Calu3 (cell line): Measurements from ENCODE around the gene RAB11B. TPM values are rescaled to one million over a fixed set of nuclear protein-coding genes. Genes with fewer than 3 reads are reported as not detected.

Source experiments
- BruUV-seq: library from RNA; stranded (reverse); fragments of 400-500 nt; replicated peaks from 2 replicates; lab custom pipeline; 2021; lab: Mats Ljungman, UMichigan
- CTCF ChIA-PET: fragments of 300-600 bp; sonication (Branson Sonifier 250); formaldehyde crosslinking; loops from one replicate; lab custom pipeline; 2022; ENCODE audit warnings: antibody characterized with exemption; lab: Charles Lee
- DNase-seq: peaks from one replicate; pipeline ENCODE4 v3.0.0; 2022
- H3K27ac Mint-ChIP-seq: one replicate; pipeline ENCODE4 v1.8.0; 2022; ENCODE audit warnings: mixed read lengths; ENCODE audit not compliant: unreplicated experiment
- H3K27me3 Mint-ChIP-seq: one replicate; pipeline ENCODE4 v1.8.0; 2022; ENCODE audit warnings: mixed read lengths; ENCODE audit not compliant: unreplicated experiment
- H3K36me3 Mint-ChIP-seq: one replicate; pipeline ENCODE4 v1.8.0; 2022; ENCODE audit warnings: mild to moderate bottlenecking, moderate library complexity, mixed read lengths; ENCODE audit not compliant: insufficient read depth, unreplicated experiment
- H3K4me1 Mint-ChIP-seq: one replicate; pipeline ENCODE4 v1.8.0; 2022; ENCODE audit warnings: mild to moderate bottlenecking, low read depth, mixed read lengths; ENCODE audit not compliant: unreplicated experiment
- H3K4me3 Mint-ChIP-seq: one replicate; pipeline ENCODE4 v1.8.0; 2022; ENCODE audit warnings: mild to moderate bottlenecking, low read depth, moderate library complexity, mixed read lengths; ENCODE audit not compliant: unreplicated experiment
- H3K9me3 Mint-ChIP-seq: one replicate; pipeline ENCODE4 v1.8.0; 2022; ENCODE audit warnings: low read depth, mixed read lengths; ENCODE audit not compliant: unreplicated experiment
- intact Hi-C: fragments of 100-400 bp; cut with micrococcal nuclease; formaldehyde crosslinking; loops from one replicate; pipeline ENCODE4 v1.10.0; 2022; ENCODE audit not compliant: unreplicated experiment
- total RNA-seq: library from RNA; stranded (reverse); gene quantifications from 2 replicates; pipeline ENCODE4 v1.2.3, GENCODE V29; 2022
- TF ChIP-seq, protein P1 (sequence below): fragments of 200-600 bp; IDR thresholded peaks from one replicate; pipeline ENCODE4 v1.8.0; 2022; ENCODE audit warnings: antibody characterized with exemption; ENCODE audit not compliant: unreplicated experiment

The RAB11B gene
- total RNA-seq, 1 experiment from 2014 or later = 57.5 TPM

- CTCF ChIA-PET = no interaction called here
- no TSS peak for BruUV-seq
- Mint-ChIP-seq H3K4me1 (peaks cover 7% of the 10 kb centered on the region), H3K4me3 (no peak overlapping the region), H3K9me3 (no peaks in the 10 kb centered on the region), H3K27me3 (no peaks in the 10 kb centered on the region), H3K36me3 (peaks cover 9% of the 10 kb centered on the region), H3K27ac (no peak overlapping the region)
- intact Hi-C loops = loop anchor here (2.0 kb wide), 1 partner anchor 41 kb away; no protein-coding TSS in a partner anchor
- DNase-seq = no peak
- TF ChIP-seq, protein P1, sequence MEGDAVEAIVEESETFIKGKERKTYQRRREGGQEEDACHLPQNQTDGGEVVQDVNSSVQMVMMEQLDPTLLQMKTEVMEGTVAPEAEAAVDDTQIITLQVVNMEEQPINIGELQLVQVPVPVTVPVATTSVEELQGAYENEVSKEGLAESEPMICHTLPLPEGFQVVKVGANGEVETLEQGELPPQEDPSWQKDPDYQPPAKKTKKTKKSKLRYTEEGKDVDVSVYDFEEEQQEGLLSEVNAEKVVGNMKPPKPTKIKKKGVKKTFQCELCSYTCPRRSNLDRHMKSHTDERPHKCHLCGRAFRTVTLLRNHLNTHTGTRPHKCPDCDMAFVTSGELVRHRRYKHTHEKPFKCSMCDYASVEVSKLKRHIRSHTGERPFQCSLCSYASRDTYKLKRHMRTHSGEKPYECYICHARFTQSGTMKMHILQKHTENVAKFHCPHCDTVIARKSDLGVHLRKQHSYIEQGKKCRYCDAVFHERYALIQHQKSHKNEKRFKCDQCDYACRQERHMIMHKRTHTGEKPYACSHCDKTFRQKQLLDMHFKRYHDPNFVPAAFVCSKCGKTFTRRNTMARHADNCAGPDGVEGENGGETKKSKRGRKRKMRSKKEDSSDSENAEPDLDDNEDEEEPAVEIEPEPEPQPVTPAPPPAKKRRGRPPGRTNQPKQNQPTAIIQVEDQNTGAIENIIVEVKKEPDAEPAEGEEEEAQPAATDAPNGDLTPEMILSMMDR = no peak
Observed at GRCh38 chr19:8395621-8396082, 5.5 kb downstream of the RAB11B start.

DNA sequence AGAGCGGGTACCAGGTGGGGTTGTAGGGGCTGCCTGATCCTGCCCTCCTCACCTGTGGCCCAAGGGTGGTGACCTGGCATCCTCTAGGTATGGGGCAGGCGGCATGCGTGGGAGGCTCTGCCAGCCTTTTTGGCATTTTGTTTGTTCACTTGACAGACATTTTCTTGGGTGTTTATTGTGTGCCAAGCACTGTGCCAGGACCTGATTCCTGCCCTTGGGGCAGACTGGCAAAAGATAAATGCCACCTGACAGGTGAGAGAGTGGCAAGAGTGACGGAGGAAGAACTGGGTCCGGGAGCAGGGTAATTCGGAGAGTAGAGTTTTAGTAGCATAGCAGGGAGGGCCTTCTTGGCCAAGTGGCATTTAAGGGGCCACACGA, 6.0 kb downstream of the RAB11B start:
- CTCF ChIA-PET = no interaction called here
- peaks cover 7% of the 10 kb centered on the region for H3K4me1 Mint-ChIP-seq
- BruUV-seq = no TSS peak
- H3K4me3 Mint-ChIP-seq = no peak overlapping the region
- H3K9me3 Mint-ChIP-seq = no peaks in the 10 kb centered on the region
- no peaks in the 10 kb centered on the region for H3K27me3 Mint-ChIP-seq
- H3K36me3 Mint-ChIP-seq = peaks cover 6% of the 10 kb centered on the region
- DNase-seq = no peak
- TF ChIP-seq, protein P1 = no peak
- H3K27ac Mint-ChIP-seq = no peak overlapping the region
- intact Hi-C loops = loop anchor here (2.0 kb wide), 1 partner anchor 41 kb away; no protein-coding TSS in a partner anchor

DNA sequence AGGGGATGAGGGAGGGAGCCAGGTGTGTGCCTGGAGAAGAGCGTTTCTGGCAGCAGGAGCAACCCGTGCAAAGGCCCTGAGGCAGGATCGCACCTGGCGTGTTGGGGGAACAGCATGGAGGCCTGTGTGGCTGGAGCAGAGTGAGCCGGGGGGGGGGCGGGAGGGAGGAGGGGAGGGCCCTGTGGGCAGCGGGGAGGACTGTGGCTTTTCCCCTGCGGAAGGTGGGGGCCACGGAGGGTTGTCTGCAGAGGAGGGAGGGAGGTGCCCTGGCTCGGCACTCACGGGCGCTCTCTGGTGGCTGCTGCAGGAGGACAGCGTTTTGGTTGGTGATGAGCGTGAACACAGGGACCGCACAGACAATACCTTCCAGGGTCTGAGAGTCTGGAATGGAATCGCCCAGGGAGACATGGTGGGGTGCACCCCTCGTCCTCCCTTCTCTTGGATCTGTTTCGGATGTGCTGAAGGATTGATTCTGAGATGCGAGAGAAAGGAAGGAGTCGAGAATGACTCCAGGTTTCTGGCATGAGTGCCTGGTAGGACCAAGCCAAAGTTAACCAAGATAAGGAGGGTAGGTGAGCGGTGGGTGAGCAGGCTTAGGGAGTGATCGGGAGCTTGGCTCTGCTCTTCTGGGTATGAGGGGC, 6.5 kb downstream of the RAB11B start:
- no peaks in the 10 kb centered on the region for H3K9me3 Mint-ChIP-seq
- peak; percentile 41 for DNase-seq
- BruUV-seq = no TSS peak
- CTCF ChIA-PET = no interaction called here
- H3K4me3 Mint-ChIP-seq = no peak overlapping the region
- no peaks in the 10 kb centered on the region for H3K27me3 Mint-ChIP-seq
- peaks cover 7% of the 10 kb centered on the region for H3K36me3 Mint-ChIP-seq
- peaks cover 7% of the 10 kb centered on the region for H3K4me1 Mint-ChIP-seq
- TF ChIP-seq, protein P1 = no peak
- H3K27ac Mint-ChIP-seq = no peak overlapping the region
- intact Hi-C loops = loop anchor here (2.0 kb wide), 1 partner anchor 42 kb away; no protein-coding TSS in a partner anchor

- no TSS peak for BruUV-seq
- CTCF ChIA-PET = interaction anchor here (1.3 kb wide), 1 partner anchor 42 kb away, joined by 3 read pairs; no protein-coding TSS in a partner anchor
- H3K27ac Mint-ChIP-seq = no peak overlapping the region
- H3K4me1 Mint-ChIP-seq = peaks cover 7% of the 10 kb centered on the region
- H3K9me3 Mint-ChIP-seq = no peaks in the 10 kb centered on the region
- no peaks in the 10 kb centered on the region for H3K27me3 Mint-ChIP-seq
- TF ChIP-seq, protein P1 = no peak
- intact Hi-C loops = loop anchor here (2.0 kb wide), 1 partner anchor 42 kb away; no protein-coding TSS in a partner anchor
- peaks cover 13% of the 10 kb centered on the region for H3K36me3 Mint-ChIP-seq
- H3K4me3 Mint-ChIP-seq = no peak overlapping the region
- no peak for DNase-seq
Observed at GRCh38 chr19:8397271-8397670, 7.1 kb downstream of the RAB11B start.
